Neural progenitor cell (in vitro differentiated cells): ENCODE measurements around the gene SNX4. TPM values are rescaled to one million over a fixed set of nuclear protein-coding genes. Genes with fewer than 3 reads are reported as not detected.

ENCODE experiments used
- DNase-seq: peaks from one replicate; pipeline ENCODE4 v3.0.0-alpha.2; 2016; ENCODE audit warnings: low spot score
- H2AFZ ChIP-seq: fragments of 200-600 bp; sonication (generic); replicated peaks from 2 replicates; pipeline ENCODE4 v1.6.1; 2016; ENCODE audit warnings: antibody characterized with exemption
- H3F3A ChIP-seq: fragments of 200-600 bp; sonication (generic); 2 replicates; pipeline ENCODE4 v1.6.1; 2016; ENCODE audit warnings: antibody characterized with exemption, low read depth
- H3K27ac ChIP-seq: fragments of 200-600 bp; sonication (generic); 2 replicates; pipeline ENCODE4 v1.5.1; 2016; ENCODE audit warnings: mild to moderate bottlenecking
- H3K27me3 ChIP-seq: fragments of 200-600 bp; sonication (generic); 2 replicates; pipeline ENCODE4 v1.6.1; 2016; ENCODE audit warnings: mild to moderate bottlenecking, moderate library complexity
- H3K36me3 ChIP-seq: fragments of 200-600 bp; sonication (generic); 2 replicates; pipeline ENCODE4 v1.5.1; 2016
- H3K4me1 ChIP-seq: fragments of 200-600 bp; sonication (generic); 2 replicates; pipeline ENCODE4 v1.6.1; 2016; ENCODE audit warnings: mixed run types
- H3K4me2 ChIP-seq: fragments of 200-600 bp; sonication (generic); 2 replicates; pipeline ENCODE4 v1.6.1; 2016
- H3K4me3 ChIP-seq: fragments of 200-600 bp; sonication (generic); 2 replicates; pipeline ENCODE4 v1.5.1; 2016
- H3K79me2 ChIP-seq: fragments of 200-600 bp; sonication (generic); 2 replicates; pipeline ENCODE4 v1.6.1; 2016; ENCODE audit warnings: low read depth
- H3K9ac ChIP-seq: fragments of 200-600 bp; sonication (generic); 2 replicates; pipeline ENCODE4 v1.6.1; 2016
- H3K9me3 ChIP-seq: fragments of 200-600 bp; sonication (generic); 2 replicates; pipeline ENCODE4 v1.5.1; 2016; ENCODE audit warnings: low read depth
- H4K20me1 ChIP-seq: fragments of 200-600 bp; sonication (generic); 2 replicates; pipeline ENCODE4 v1.6.1; 2016; ENCODE audit warnings: low read depth
- H3K27ac Mint-ChIP-seq: 3 replicates; pipeline ENCODE4 v1.8.0; 2021; ENCODE audit warnings: mixed read lengths
- H3K27me3 Mint-ChIP-seq: 2 replicates; pipeline ENCODE4 v1.8.0; 2022; ENCODE audit warnings: low read depth, mild to moderate bottlenecking, inconsistent platforms, moderate library complexity, mixed read lengths; ENCODE audit not compliant: insufficient read depth
- H3K36me3 Mint-ChIP-seq: 3 replicates; pipeline ENCODE4 v1.8.0; 2021; ENCODE audit warnings: mixed read lengths
- H3K4me1 Mint-ChIP-seq: 3 replicates; pipeline ENCODE4 v1.8.0; 2021; ENCODE audit warnings: mixed read lengths
- H3K4me3 Mint-ChIP-seq: 3 replicates; pipeline ENCODE4 v1.8.0; 2021; ENCODE audit warnings: mild to moderate bottlenecking, moderate library complexity, mixed read lengths
- H3K9me3 Mint-ChIP-seq: 3 replicates; pipeline ENCODE4 v1.8.0; 2020; ENCODE audit warnings: mixed read lengths
- CTCF ChIP-seq: fragments of 200-600 bp; sonication (generic); IDR thresholded peaks from 2 replicates; pipeline ENCODE4 v1.5.1; 2017; ENCODE audit warnings: antibody characterized with exemption, mild to moderate bottlenecking
- EZH2 ChIP-seq: fragments of 200-600 bp; sonication (generic); IDR thresholded peaks from 2 replicates; pipeline ENCODE4 v1.6.1; 2017; ENCODE audit warnings: antibody characterized with exemption, mild to moderate bottlenecking, moderate library complexity
- EZH2phosphoT487 ChIP-seq: fragments of 200-600 bp; sonication (generic); IDR thresholded peaks from 2 replicates; pipeline ENCODE4 v1.6.1; 2017; ENCODE audit warnings: antibody characterized with exemption
- total RNA-seq: library from RNA; depleted of rRNA; stranded (reverse); fragments of >200 nt; gene quantifications from 2 replicates; pipeline ENCODE4 v1.2.3, GENCODE V29; 2015; ENCODE audit warnings: low replicate concordance

SNX4 gene
- total RNA-seq, 1 donor from 2014 or later: 65.4 TPM

DNA sequence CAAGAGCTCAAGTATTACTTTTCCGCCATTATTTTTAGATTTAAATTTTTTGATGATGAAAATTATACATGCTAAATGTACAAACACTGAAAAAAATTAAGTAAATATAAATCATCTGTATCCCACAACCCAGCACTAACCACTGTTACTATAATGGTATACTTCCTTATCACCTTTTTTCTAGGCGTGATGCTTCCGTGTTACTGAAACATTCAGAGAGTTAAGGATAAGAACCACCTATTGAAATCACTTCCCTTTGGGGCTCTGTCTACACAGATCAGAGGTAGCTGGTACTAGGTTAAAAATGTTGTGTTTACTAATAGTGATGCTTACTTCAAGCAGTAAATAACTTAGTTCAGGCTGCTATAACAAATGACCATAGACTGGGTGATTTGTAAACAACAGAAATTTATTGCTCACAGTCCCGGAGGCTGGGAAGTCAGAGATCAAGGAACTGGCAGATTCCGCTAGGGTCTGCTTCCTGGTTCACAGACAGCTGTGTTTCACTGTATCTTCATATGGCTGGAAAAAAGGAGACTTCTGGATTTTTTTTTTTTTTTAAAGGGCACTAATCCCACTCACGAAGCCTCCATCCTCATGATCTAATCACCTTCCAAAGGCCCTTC is 6.4 kb downstream of the SNX4 start:
- no peaks in the 10 kb centered on the region for H3K9me3 ChIP-seq
- TF ChIP-seq EZH2phosphoT487 (no peak), EZH2 (no peak), CTCF (no peak)
- H3F3A ChIP-seq: no peaks in the 10 kb centered on the region
- DNase-seq: no peak
- no peak overlapping the region for H3K4me2 ChIP-seq
- no peaks in the 10 kb centered on the region for H3K36me3 ChIP-seq
- Mint-ChIP-seq H3K4me1 (peaks cover 3% of the 10 kb centered on the region), H3K27me3 (peaks cover 2% of the 10 kb centered on the region), H3K27ac (no peak overlapping the region), H3K36me3 (peaks cover 36% of the 10 kb centered on the region), H3K4me3 (no peak overlapping the region), H3K9me3 (peaks cover 13% of the 10 kb centered on the region)
- H2AFZ ChIP-seq: no peak overlapping the region
- no peak overlapping the region for H3K27ac ChIP-seq
- H3K9ac ChIP-seq: no peak overlapping the region
- no peaks in the 10 kb centered on the region for H3K27me3 ChIP-seq
- peaks cover 34% of the 10 kb centered on the region for H4K20me1 ChIP-seq
- H3K4me3 ChIP-seq: no peak overlapping the region
- peaks cover 91% of the 10 kb centered on the region for H3K79me2 ChIP-seq
- H3K4me1 ChIP-seq: no peaks in the 10 kb centered on the region

DNA sequence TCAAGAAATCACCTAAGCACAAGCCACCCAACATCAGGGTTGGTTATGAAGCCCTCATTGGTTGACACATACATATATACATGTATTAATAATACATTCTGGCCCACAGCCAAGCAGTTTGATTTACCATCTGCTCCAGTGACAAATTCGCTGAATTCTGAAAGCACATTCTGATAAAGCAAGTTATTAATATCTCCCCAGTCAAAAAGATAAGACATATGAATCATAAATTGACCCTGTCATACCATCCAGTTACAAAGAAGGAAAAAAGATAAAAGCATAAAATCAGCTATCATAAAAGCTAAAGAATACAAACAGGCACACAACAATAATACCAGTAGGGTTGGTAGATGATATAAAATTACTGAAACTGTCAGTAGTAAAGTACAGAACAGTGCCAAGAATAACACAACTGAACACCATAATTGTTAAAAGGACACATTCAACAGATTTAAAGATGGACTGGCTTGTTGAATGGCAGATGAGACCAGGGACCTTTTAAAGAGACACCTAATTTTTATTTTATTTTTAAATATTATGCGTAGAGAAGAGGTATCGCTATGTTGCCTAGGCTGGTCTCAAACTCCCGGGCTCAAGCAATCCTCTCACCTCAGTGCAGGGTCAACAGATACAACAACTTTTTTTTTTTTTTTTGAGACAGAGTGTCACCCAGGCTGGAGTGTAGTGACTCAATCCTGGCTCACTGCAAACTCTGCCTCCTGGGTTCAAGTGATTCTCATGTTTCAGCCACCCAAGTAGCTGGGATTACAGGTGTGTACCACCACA is 7.7 kb downstream of the SNX4 start:
- Mint-ChIP-seq H3K4me3 (no peak overlapping the region), H3K4me1 (peaks cover 2% of the 10 kb centered on the region), H3K9me3 (peaks cover 21% of the 10 kb centered on the region), H3K27me3 (peaks cover 2% of the 10 kb centered on the region), H3K27ac (no peak overlapping the region), H3K36me3 (peaks cover 44% of the 10 kb centered on the region)
- Histone ChIP-seq H2AFZ (no peak overlapping the region), H3F3A (no peaks in the 10 kb centered on the region), H3K9me3 (no peaks in the 10 kb centered on the region), H3K27ac (no peak overlapping the region), H3K79me2 (peaks cover 91% of the 10 kb centered on the region), H3K27me3 (no peaks in the 10 kb centered on the region), H4K20me1 (peaks cover 25% of the 10 kb centered on the region), H3K36me3 (no peaks in the 10 kb centered on the region), H3K4me3 (no peak overlapping the region), H3K4me1 (no peaks in the 10 kb centered on the region), H3K9ac (no peak overlapping the region), H3K4me2 (no peak overlapping the region)
- TF ChIP-seq EZH2phosphoT487 (no peak), EZH2 (no peak), CTCF (no peak)
- DNase-seq: no peak

DNA sequence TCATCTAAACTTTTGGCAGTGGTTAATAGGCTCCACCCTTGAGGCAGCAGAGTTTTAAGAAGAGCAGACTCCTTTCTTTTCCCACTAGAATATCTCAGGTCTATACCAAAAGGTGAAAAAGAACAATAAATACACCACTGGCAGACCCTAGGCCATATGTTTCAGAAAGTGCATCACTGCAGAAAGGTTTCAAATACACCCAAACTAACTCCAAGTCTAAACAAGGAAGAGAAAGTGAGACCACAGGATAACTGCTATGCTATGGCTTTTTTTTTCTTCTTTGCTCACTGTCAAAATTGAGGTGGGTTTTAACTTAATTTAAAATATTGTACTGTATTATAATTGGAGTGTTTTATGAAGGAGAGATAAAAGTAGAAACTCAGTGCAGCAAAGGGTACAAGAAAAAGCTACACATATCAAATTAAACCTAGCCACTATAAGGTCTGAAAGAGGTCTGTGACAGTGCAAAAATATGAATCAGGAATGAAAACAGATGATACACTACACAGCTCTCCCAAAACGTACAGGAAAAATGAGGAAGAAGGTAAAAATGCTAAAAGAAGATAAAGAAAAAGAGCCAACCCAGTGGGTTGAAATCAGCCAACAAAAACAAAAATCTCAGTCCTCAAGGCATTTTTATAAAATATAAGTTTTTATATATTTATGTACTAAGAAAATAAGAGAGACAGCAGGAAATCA is 8.4 kb downstream of the SNX4 start:
- DNase-seq: no peak
- Histone ChIP-seq H3K9me3 (no peaks in the 10 kb centered on the region), H3K27ac (no peak overlapping the region), H3K4me1 (no peaks in the 10 kb centered on the region), H3F3A (no peaks in the 10 kb centered on the region), H3K79me2 (peaks cover 87% of the 10 kb centered on the region), H3K4me3 (no peak overlapping the region), H4K20me1 (peaks cover 23% of the 10 kb centered on the region), H3K36me3 (no peaks in the 10 kb centered on the region), H3K4me2 (no peak overlapping the region), H3K27me3 (no peaks in the 10 kb centered on the region), H3K9ac (no peak overlapping the region), H2AFZ (no peak overlapping the region)
- Mint-ChIP-seq H3K36me3 (peaks cover 45% of the 10 kb centered on the region), H3K4me1 (no peaks in the 10 kb centered on the region), H3K9me3 (peaks cover 27% of the 10 kb centered on the region), H3K4me3 (no peak overlapping the region), H3K27ac (no peak overlapping the region), H3K27me3 (peaks cover 2% of the 10 kb centered on the region)
- TF ChIP-seq EZH2 (no peak), CTCF (no peak), EZH2phosphoT487 (no peak)
